ENCODE data around the gene MAP2K5. TPM values are rescaled to one million over a fixed set of nuclear protein-coding genes. Genes with fewer than 3 reads are reported as not detected.

The MAP2K5 gene
- total RNA-seq, 2 donors from 2014 or later, result 10.7 to 15.7 TPM

GRCh38 chr15:67547836-67548235 lies 5.3 kb downstream of the MAP2K5 start:
- intact Hi-C loops (cut with DNase I), result loop anchor here (10.0 kb wide), 1 partner anchor 287 kb away; no protein-coding TSS in a partner anchor
- Histone ChIP-seq H3K9me3 (no peaks in the 10 kb centered on the region), H3K27me3 (replicated peaks; ENCODE audit: insufficient read depth) (no peaks in the 10 kb centered on the region), H3K36me3 (no peaks in the 10 kb centered on the region), H3K4me3 (no peak overlapping the region), H3K27ac (no peak overlapping the region), H3K4me1 (replicated peaks) (peaks cover 4% of the 10 kb centered on the region)
- DNase-seq (ENCODE audit: low spot score), result no peak
- TF ChIP-seq POLR2A (IDR thresholded peaks at IDR 0.05) (no peak), CTCF (IDR thresholded peaks at IDR 0.05) (no peak), POLR2AphosphoS5 (IDR thresholded peaks at IDR 0.05) (no peak)
- 61% methylated on average over 3 of the region's 3 CpGs for WGBS

GRCh38 chr15:67548236-67548852 lies 5.8 kb downstream of the MAP2K5 start:
- Histone ChIP-seq H3K36me3 (no peaks in the 10 kb centered on the region), H3K27me3 (replicated peaks; ENCODE audit: insufficient read depth) (no peaks in the 10 kb centered on the region), H3K4me3 (no peak overlapping the region), H3K27ac (no peak overlapping the region), H3K4me1 (replicated peaks) (peaks cover 2% of the 10 kb centered on the region), H3K9me3 (no peaks in the 10 kb centered on the region)
- no peak for TF ChIP-seq CTCF (IDR thresholded peaks at IDR 0.05)
- TF ChIP-seq POLR2A (IDR thresholded peaks at IDR 0.05), result no peak
- no peak for TF ChIP-seq POLR2AphosphoS5 (IDR thresholded peaks at IDR 0.05)
- DNase-seq (ENCODE audit: low spot score), result no peak
- WGBS, result 54% methylated on average over 2 of the region's 2 CpGs
- intact Hi-C loops (cut with DNase I), result loop anchor here (10.0 kb wide), 1 partner anchor 286 kb away; no protein-coding TSS in a partner anchor

- TF ChIP-seq CTCF (IDR thresholded peaks at IDR 0.05) (no peak), POLR2A (IDR thresholded peaks at IDR 0.05) (no peak), POLR2AphosphoS5 (IDR thresholded peaks at IDR 0.05) (no peak)
- no peaks in the 10 kb centered on the region for H3K27me3 ChIP-seq (replicated peaks; ENCODE audit: insufficient read depth)
- intact Hi-C loops (cut with DNase I), result loop anchor here (10.0 kb wide), 1 partner anchor 286 kb away; no protein-coding TSS in a partner anchor
- no peaks in the 10 kb centered on the region for H3K9me3 ChIP-seq
- no peak overlapping the region for H3K4me3 ChIP-seq
- no peak overlapping the region for H3K27ac ChIP-seq
- no peak for DNase-seq (ENCODE audit: low spot score)
- H3K36me3 ChIP-seq, result no peaks in the 10 kb centered on the region
- WGBS, result 78% methylated on average over 8 of the region's 8 CpGs
- no peaks in the 10 kb centered on the region for H3K4me1 ChIP-seq (replicated peaks)
Measured at GRCh38 chr15:67548862-67549651, 6.6 kb downstream of the MAP2K5 start.

DNA sequence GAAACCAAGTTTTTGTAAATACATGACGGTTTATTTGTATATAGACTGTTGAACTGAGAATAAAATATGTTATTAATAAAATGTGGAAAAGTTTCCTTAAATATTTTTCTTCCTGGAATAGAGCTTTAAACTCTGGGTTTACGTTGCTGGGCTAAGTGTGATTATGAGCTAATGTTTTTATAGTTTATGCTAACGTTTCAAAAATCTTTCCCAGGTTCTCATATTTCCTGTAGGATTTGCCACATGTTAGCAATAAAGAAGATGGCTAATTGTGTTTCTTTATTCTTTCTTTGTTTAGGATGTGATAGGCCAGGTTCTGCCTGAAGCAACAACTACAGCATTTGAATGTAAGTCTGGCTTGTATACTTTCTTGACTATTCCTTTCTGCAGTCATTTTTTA lies 7.2 kb downstream of the MAP2K5 start:
- WGBS, result 54% methylated on average over 3 of the region's 3 CpGs
- Histone ChIP-seq H3K36me3 (no peaks in the 10 kb centered on the region), H3K27ac (no peak overlapping the region), H3K9me3 (no peaks in the 10 kb centered on the region), H3K27me3 (replicated peaks; ENCODE audit: insufficient read depth) (no peaks in the 10 kb centered on the region), H3K4me1 (replicated peaks) (no peaks in the 10 kb centered on the region), H3K4me3 (no peak overlapping the region)
- intact Hi-C loops (cut with DNase I), result loop anchor here (10.0 kb wide), 1 partner anchor 285 kb away; no protein-coding TSS in a partner anchor
- no peak for DNase-seq (ENCODE audit: low spot score)
- TF ChIP-seq CTCF (IDR thresholded peaks at IDR 0.05) (no peak), POLR2AphosphoS5 (IDR thresholded peaks at IDR 0.05) (no peak), POLR2A (IDR thresholded peaks at IDR 0.05) (no peak)
